Cortex of kidney (tissue), 1 donor: Measurements from ENCODE around the gene IL4I1.

Experiments
- DNase-seq: peaks from one replicate; lab custom pipeline; 2025; lab: John Stamatoyannopoulos, UW

IL4I1 gene

DNA sequence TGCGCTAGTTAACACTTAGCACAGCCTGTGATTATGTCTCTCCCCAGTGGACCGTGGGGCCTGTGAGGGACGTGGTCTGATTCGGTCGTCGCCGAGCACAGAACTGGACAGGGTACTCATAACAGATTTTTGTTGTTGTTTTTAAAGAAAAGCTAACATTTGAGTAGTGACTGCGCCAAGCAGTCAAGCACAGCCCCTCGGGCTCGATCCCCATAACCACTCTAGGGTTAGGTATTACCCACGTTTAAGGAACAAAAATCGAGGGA lies 46.5 kb downstream of the IL4I1 start:
- no peak for DNase-seq

GRCh38 chr19:49849433-49850220 lies 47.1 kb downstream of the IL4I1 start:
- DNase-seq, result no peak

DNA sequence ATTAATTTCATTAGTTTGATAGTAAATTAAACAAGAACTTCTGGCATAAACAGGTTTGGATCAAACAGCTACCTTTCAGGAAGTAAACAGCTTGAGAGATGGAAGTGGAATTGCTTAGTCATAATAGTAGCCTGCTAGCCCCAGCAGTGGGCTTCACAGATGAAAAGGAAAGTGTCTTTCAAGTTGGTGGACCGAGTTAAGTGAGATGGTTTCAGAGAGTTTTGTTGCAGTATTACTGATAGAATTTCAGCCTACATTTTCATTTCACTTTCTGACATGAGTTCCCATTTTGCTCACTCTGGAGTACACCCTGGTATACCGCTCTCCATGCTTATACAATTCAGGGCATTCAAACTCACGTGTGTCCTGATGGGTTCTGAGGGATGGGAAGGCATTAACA lies 47.7 kb downstream of the IL4I1 start:
- no peak for DNase-seq

GRCh38 chr19:49847731-49848696 lies 48.7 kb downstream of the IL4I1 start:
- DNase-seq, result no peak

- no peak for DNase-seq
Measured at GRCh38 chr19:49846408-49846807, 50.3 kb downstream of the IL4I1 start.

DNA sequence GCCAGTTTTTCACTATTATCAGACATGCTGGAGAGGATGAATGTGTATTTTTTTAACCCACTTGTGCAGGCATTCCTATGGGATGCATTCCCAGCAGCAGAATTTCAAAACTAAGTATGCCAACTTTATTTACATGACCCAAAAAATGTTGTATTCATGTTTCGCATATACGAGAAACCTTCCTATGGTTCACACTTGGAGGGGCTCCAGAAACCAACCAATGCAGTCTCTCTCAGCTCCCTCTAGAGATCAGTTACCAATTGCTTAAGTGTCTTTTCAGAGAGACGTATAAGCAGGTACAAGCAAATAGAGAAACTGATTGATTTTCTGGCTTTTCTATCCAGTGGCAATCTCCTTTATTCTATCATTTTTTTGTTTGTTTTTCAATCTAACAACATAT lies 51.3 kb downstream of the IL4I1 start:
- no peak for DNase-seq

DNA sequence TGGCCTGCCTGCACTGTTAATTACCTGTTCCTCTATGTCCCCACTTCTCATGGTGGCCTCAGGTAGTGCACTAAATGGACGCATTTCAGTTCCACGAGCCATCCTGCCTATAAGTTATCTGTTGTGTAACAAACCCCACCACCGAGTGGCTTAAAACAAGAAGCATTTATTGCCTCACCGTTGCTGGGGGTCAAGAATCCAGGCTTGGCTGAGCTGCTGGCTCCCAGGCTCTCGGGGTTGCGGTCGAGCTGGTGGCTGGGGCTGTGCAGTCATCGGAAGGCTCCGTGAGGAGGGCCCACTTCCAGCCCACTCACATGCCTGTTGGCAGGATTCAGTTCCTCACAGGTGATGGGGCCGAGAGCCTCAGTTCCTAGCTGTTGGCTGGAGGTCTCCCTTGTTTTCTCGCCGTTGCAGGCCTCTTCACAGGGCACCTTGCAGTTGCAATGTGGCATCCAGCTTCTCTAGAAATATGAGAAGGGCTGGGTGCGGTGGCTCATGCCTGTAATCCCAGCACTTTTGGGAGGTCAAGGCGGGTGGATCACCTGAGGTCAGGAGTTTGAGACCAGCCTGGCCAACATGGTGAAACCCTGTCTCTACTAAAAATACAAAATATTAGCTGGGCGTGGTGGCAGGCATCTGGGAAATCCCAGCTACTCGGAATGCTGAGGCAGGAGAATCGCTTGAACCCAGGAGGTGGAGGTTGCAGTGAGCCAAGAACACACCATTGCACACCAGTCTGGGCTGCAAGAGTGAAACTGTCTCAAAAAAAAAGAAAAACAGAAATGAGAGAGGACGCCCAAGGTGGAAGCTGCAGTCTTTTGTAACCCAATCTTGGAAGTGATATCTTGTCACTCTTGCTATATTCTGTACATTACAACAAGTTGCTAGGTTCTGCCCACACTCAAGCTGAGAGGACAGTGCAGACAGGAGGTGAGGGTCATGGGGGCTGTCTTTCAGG lies 52.3 kb downstream of the IL4I1 start:
- no peak for DNase-seq

DNA sequence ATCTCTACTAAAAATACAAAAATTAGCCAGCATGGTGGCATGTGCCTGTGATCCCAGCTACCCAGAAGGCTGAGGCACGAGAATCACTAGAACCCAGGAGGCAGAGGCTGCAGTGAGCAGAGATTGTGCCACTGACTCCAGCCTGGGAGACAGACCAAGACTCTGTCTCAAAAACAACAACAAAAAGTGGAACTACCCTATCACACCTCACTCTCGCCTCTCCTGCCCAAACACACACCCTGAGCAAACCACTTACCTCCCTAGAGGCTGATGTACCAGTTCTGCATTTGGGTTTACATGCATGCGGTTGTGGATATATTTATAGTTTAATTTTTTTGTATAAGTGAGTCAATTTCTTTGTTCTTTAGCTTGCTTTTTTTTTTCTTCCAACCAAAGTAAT lies 53.4 kb downstream of the IL4I1 start:
- DNase-seq, result no peak

DNA sequence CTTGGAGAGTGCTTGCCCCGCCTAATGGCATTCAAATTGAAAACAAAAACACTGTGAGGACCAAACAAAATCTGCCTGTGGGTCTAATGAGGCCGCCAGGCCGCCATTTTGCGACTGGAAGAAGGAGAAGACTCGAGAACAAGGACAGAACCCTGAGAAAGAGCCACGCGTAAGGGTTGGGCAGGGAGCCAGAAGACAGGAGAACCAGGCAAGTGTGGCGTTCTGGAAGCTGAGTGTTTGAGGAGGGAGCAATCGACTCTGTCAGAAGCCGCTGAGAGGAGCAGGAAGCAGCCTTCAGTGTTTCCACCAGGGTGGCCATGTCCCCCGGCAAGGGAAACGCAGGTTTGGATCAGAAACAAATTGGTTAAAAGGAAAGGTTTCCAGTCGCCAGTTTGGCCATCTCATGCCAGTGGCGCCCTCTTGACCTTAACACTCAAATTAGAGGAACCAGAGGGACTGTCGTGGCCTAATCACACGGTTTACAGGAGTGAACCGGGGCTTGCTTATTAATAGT lies 55.9 kb downstream of the IL4I1 start:
- DNase-seq, result no peak

DNA sequence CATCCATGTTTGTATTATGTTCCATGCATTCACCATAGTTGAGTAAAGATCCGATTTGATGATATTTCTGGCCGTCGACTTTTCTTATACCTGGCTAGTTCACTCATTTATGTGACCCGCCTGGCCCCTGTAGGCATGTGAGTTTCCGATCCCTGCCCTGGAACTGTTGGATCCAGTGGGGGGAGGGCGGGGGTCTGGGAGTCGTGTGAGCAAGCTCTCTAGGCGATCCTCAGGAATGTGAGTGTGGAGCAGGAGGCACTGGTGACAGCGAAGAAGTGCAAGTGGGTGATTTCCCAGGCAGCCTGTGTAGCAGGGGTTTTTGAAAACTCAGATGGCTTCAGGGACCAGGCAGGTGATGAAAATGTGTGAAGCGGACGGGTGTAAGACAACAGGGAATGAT lies 56.4 kb downstream of the IL4I1 start:
- no peak for DNase-seq

DNA sequence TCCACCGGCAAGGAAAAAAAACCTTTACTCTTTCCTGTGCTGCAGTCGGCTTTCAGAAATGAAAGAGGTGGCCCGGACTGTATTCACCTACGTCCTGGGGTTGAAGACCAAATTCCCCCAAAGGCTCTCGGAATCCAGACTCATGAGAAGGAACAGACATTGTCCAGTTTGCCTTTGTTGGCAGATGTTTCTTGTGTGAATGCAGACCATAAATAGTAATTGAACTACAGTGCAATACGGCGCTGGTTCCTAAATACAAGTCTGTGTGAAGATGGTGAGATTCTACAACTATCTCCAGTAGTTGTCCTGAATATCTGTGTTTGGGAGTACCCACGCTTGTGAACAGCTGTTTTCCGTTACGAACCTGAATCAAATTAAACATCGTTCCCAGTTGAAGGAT lies 57.0 kb downstream of the IL4I1 start:
- DNase-seq, result no peak
